NCI-H146 treated with DMSO at 0.1 percent for 48 hours (cell line): Measurements from ENCODE around the gene OR1F1.
"Not testable (repeated sequence)": the region's sequence is repeated elsewhere in the genome, so short reads cannot be mapped to it uniquely, and the experiment has no call there.

ENCODE experiments used
- DNase-seq: peaks from one replicate; lab custom pipeline; 2025; ENCODE audit not compliant: unreplicated experiment; lab: John Stamatoyannopoulos, UW

OR1F1 gene

GRCh38 chr16:3187798-3188674, at the start of gene OR1F1:
OR1F1 (plus strand) TSS chr16:3188204.
- peak; percentile 72 for DNase-seq

GRCh38 chr16:3138342-3138741, 49.7 kb upstream of the OR1F1 start:
- DNase-seq = no peak

GRCh38 chr16:3138823-3139426, 49.1 kb upstream of the OR1F1 start:
- DNase-seq = no peak

- DNase-seq = not testable (repeated sequence)
Measured at GRCh38 chr16:3139561-3139960, 48.4 kb upstream of the OR1F1 start.

GRCh38 chr16:3140603-3141427, 47.2 kb upstream of the OR1F1 start:
- DNase-seq = no peak

- DNase-seq = no peak
Measured at GRCh38 chr16:3141781-3142311, 46.2 kb upstream of the OR1F1 start.

- no peak for DNase-seq
Measured at GRCh38 chr16:3142327-3142726, 45.7 kb upstream of the OR1F1 start.

- DNase-seq = no peak
Measured at GRCh38 chr16:3142770-3143169, 45.2 kb upstream of the OR1F1 start.

GRCh38 chr16:3143189-3143588, 44.8 kb upstream of the OR1F1 start:
- no peak for DNase-seq

GRCh38 chr16:3143598-3144320, 44.2 kb upstream of the OR1F1 start:
- DNase-seq = no peak

GRCh38 chr16:3144321-3144983, 43.6 kb upstream of the OR1F1 start:
- no peak for DNase-seq

GRCh38 chr16:3145151-3145550, 42.9 kb upstream of the OR1F1 start:
- no peak for DNase-seq

GRCh38 chr16:3145660-3146059, 42.3 kb upstream of the OR1F1 start:
- DNase-seq = no peak

GRCh38 chr16:3147046-3147756, 40.8 kb upstream of the OR1F1 start:
- no peak for DNase-seq

GRCh38 chr16:3147757-3148104, 40.3 kb upstream of the OR1F1 start:
- DNase-seq = no peak

GRCh38 chr16:3148256-3149192, 39.5 kb upstream of the OR1F1 start:
- DNase-seq = no peak

GRCh38 chr16:3149193-3149530, 38.8 kb upstream of the OR1F1 start:
- DNase-seq = no peak

- peak; percentile 64 for DNase-seq
Measured at GRCh38 chr16:3149630-3150345, 38.2 kb upstream of the OR1F1 start.
